NT2/D1 (cell line): ENCODE results near the gene LRP5.
"Not testable (repeated sequence)": the region's sequence is repeated elsewhere in the genome, so short reads cannot be mapped to it uniquely, and the experiment has no call there.

Source experiments
- DNase-seq: peaks from one replicate; pipeline ENCODE4 v3.0.0-alpha.2; 2011; ENCODE audit warnings: low read depth, low spot score
- H3K27me3 ChIP-seq: 2 replicates; pipeline ENCODE4 v1.6.0; 2011; ENCODE audit warnings: mild to moderate bottlenecking; ENCODE audit not compliant: insufficient read length, insufficient read depth
- H3K36me3 ChIP-seq: 2 replicates; pipeline ENCODE4 v1.6.1; 2011; ENCODE audit warnings: mild to moderate bottlenecking, low read length, mixed read lengths; ENCODE audit not compliant: insufficient read depth, insufficient read length
- H3K4me1 ChIP-seq: 2 replicates; pipeline ENCODE4 v1.5.1; 2011; ENCODE audit not compliant: insufficient read depth, insufficient read length
- H3K4me3 ChIP-seq: 2 replicates; pipeline ENCODE4 v1.5.1; 2011; ENCODE audit warnings: low read depth; ENCODE audit not compliant: insufficient read length
- H3K9ac ChIP-seq: 2 replicates; pipeline ENCODE4 v1.6.0; 2011; ENCODE audit warnings: low read depth; ENCODE audit not compliant: insufficient read length
- H3K9me3 ChIP-seq: 2 replicates; pipeline ENCODE4 v1.5.1; 2011; ENCODE audit warnings: mild to moderate bottlenecking, low read length; ENCODE audit not compliant: insufficient read depth
- SUZ12 ChIP-seq: IDR thresholded peaks from 2 replicates; pipeline ENCODE4 v1.6.1; 2011; ENCODE audit not compliant: insufficient read length, insufficient read depth; ENCODE audit errors: extremely low read depth
- YY1 ChIP-seq: IDR thresholded peaks from 2 replicates; pipeline ENCODE4 v1.6.1; 2011; ENCODE audit not compliant: insufficient read length, insufficient read depth
- ZNF274 ChIP-seq: IDR thresholded peaks from 2 replicates; pipeline ENCODE4 v1.6.1; 2011; ENCODE audit warnings: mild to moderate bottlenecking, low read depth, low read length

Gene LRP5

DNA sequence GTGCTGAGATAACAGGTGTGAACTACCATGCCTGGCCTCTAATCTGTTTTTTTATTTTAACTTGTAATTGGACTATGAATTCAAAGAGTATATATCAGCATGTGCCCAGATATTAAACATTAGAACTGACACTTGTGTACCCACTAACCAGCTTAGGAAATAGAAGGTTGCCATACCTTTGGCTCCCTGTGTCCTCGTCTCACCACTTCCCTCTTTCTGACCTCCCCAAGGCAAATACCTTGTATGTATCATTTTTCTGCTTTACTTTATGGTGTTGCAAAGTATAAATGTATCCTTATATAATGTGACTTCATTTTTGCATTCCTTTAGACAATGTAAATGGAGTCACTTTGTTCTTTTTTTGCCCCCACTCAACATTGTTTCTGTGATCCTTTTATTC lies 157.3 kb downstream of the LRP5 start:
- Histone ChIP-seq H3K9ac (no peak overlapping the region), H3K4me3 (no peak overlapping the region), H3K27me3 (no peaks in the 10 kb centered on the region), H3K9me3 (peaks cover 34% of the 10 kb centered on the region), H3K36me3 (peaks cover 49% of the 10 kb centered on the region), H3K4me1 (peaks cover 6% of the 10 kb centered on the region)
- TF ChIP-seq SUZ12 (no peak), YY1 (no peak), ZNF274 (no peak)
- DNase-seq, result no peak

DNA sequence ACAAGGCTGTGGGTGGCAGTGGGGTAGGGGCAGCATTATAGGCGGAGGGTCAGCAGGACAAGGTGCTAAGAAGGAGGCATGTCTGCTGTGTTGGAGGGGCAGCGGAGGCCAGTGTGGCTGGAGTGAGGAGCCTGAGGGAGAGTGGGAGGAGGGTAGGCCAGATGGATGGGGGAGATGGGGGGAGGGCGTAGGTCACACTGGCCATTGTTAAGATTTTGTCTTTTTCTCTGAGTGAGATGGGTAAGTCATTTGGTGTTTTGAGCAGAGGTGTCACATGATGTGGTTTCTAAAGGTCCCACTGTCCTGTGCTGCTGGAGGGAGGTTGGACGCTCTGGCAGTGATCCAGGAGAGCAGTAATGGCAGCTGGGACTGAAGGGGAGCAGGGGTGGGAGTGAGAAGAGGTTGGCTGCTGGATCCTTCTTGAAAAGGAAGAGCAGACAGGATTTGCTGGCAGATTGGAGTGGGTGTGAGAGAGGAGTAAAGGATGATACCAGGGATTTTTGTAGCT lies 158.0 kb downstream of the LRP5 start:
- no peak overlapping the region for H3K4me3 ChIP-seq
- H3K9ac ChIP-seq, result no peak overlapping the region
- no peak for DNase-seq
- peaks cover 6% of the 10 kb centered on the region for H3K4me1 ChIP-seq
- H3K27me3 ChIP-seq, result no peaks in the 10 kb centered on the region
- H3K9me3 ChIP-seq, result peaks cover 38% of the 10 kb centered on the region
- TF ChIP-seq SUZ12 (no peak), YY1 (no peak), ZNF274 (no peak)
- H3K36me3 ChIP-seq, result peaks cover 45% of the 10 kb centered on the region

DNA sequence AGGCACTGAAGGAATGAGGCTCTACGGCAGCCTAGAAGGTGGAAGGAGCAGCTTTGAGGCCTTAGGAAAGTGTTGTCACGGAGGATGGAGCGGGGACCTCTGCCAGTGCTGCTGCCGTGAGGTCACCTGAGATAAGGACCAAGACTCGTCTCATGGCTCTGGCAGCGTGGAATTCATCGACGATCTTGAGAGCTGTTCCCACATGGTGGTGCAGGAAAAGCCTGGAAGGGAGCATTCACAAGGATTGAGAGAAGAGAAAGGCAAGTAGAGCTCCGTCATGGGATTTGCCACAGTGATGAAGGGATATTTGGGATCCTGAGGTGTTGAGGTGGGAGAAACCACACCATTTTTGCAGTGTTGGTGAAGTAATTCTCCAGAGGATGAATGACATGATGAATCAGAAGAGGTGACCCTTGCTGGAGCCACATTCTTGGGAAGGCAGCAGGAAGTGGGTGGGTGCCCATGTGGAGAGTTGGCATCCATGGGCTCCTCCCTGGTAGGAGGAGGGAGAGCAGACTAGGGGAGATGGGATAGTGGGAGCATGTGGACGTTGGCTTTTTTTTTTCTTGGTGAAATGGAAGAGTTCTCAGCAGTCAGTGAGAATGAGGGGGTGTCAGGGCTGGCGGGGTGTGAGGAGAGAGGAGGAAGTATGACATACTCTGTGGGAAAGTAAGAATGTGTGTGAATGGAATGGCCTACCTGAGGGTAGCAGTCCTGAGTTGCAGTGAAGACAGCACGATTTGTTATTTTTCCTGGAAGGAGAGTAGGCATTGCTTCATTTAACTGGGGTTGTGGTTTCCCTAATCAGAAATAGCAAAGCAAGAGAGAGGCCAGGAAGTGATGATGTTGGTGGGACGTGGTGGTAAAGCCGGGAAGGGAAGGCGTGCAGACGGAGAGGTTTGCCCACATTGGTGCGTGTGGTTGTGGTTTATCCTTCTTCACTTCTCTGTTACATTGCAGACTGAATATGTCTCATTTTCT lies 159.3 kb downstream of the LRP5 start:
- peaks cover 45% of the 10 kb centered on the region for H3K36me3 ChIP-seq
- H3K4me3 ChIP-seq, result no peak overlapping the region
- TF ChIP-seq ZNF274 (no peak), SUZ12 (no peak), YY1 (no peak)
- no peak overlapping the region for H3K9ac ChIP-seq
- DNase-seq, result no peak
- no peaks in the 10 kb centered on the region for H3K27me3 ChIP-seq
- peaks cover 6% of the 10 kb centered on the region for H3K4me1 ChIP-seq
- H3K9me3 ChIP-seq, result peaks cover 41% of the 10 kb centered on the region

DNA sequence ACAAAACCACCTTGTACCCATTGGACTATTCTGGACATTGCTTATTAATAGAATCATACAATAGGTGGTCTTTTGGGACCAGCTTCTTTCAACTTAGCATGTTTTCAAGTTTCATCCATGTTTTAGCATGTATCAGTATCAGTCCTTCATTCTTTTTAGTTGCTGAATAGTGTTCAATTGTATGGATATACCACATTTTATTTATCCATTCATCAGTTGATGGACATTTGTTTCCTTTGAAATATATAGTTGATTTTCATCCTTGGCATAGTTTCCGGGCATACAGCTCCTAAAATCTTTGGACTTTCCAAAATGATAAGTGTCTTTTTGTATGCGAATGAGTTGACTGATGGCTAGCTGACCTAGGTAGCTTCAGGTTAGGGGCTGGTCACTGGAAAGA lies 160.4 kb downstream of the LRP5 start:
- Histone ChIP-seq H3K9me3 (peaks cover 49% of the 10 kb centered on the region), H3K27me3 (no peaks in the 10 kb centered on the region), H3K4me1 (peaks cover 6% of the 10 kb centered on the region), H3K9ac (no peak overlapping the region), H3K4me3 (no peak overlapping the region), H3K36me3 (peaks cover 47% of the 10 kb centered on the region)
- DNase-seq, result no peak
- TF ChIP-seq ZNF274 (no peak), YY1 (no peak), SUZ12 (no peak)

DNA sequence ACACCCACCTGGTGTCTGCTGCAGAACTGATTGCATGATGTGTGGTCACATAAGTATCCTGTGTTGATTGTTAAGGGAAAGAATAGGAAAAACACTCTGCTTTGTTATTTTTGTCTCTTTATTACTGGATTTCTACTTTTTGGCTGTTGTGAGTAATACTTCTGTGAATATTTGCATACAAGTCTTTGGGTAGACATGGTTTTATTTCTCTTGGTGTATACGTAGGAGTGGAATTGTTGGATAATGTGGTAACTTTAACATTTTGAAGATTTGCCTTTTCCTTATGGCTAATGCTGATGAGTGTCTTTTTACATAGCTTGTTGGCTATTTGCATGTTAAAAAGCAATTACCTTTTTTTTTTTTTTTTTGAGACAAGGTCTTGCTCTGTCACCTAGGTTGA lies 161.3 kb downstream of the LRP5 start:
- TF ChIP-seq YY1, result no peak
- TF ChIP-seq ZNF274, result no peak
- TF ChIP-seq SUZ12, result no peak
- Histone ChIP-seq H3K4me1 (peaks cover 6% of the 10 kb centered on the region), H3K36me3 (peaks cover 40% of the 10 kb centered on the region), H3K9me3 (peaks cover 50% of the 10 kb centered on the region), H3K27me3 (no peaks in the 10 kb centered on the region), H3K4me3 (no peak overlapping the region), H3K9ac (no peak overlapping the region)
- no peak for DNase-seq

DNA sequence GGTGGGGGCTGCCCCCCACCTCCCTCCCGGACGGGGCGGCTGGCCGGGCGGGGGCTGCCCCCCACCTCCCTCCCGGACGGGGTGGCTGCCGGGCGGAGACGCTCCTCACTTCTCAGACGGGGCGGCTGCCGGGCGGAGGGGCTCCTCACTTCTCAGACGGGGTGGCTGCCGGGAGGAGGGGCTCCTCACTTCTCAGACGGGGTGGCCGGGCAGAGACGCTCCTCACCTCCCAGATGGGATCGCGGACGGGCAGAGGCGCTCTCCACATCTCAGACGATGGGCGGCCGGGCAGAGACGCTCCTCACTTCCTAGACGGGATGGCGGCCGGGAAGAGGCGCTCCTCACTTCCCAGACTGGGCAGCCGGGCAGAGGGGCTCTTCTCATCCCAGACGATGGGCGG lies 163.2 kb downstream of the LRP5 start:
- H3K27me3 ChIP-seq, H3K4me3 ChIP-seq, H3K4me1 ChIP-seq, H3K9ac ChIP-seq, DNase-seq: not testable (repeated sequence)
- H3K9me3 ChIP-seq, result peaks cover 57% of the 10 kb centered on the region
- peaks cover 35% of the 10 kb centered on the region for H3K36me3 ChIP-seq

DNA sequence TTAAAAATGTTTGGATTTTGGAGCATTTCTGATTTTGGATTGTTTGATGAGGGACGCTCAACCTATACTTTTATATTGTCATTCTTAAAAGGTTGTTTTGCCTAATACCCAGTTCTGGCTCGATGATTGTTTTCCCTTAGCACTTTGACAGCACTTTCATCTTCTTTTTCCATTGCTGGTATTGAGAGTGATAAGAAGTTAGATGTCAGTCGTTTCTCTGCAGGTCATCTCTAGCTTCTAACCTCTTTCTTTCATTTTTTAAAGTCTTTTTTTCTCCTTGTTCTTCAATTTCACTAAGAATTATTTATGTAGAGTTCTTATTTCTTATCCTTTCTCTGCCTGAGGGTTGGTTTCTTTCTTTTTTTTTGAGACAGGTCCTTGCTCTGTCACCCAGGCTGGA lies 167.0 kb downstream of the LRP5 start:
- no peak overlapping the region for H3K9ac ChIP-seq
- peaks cover 26% of the 10 kb centered on the region for H3K9me3 ChIP-seq
- no peak for DNase-seq
- no peak for TF ChIP-seq ZNF274
- no peak for TF ChIP-seq YY1
- no peak for TF ChIP-seq SUZ12
- no peaks in the 10 kb centered on the region for H3K27me3 ChIP-seq
- no peaks in the 10 kb centered on the region for H3K4me1 ChIP-seq
- peaks cover 10% of the 10 kb centered on the region for H3K36me3 ChIP-seq
- H3K4me3 ChIP-seq, result no peak overlapping the region
